Transverse colon (tissue), 4 donors: Measurements from ENCODE around the gene GABRB3. TPM values are rescaled to one million over a fixed set of nuclear protein-coding genes. Genes with fewer than 3 reads are reported as not detected.

Experiments used
- DNase-seq: peaks from one replicate; pipeline ENCODE4 v3.0.0-alpha.2; 2019
- H3K27ac ChIP-seq, 4 donors: fragments of 200-600 bp; sonication (generic); 2 replicates each; pipeline ENCODE4 v1.5.1; 2016 to 2018; ENCODE audit warnings: inconsistent platforms in 4 of 4
- H3K27me3 ChIP-seq: fragments of 200-600 bp; sonication (generic); 2 replicates; pipeline ENCODE4 v1.5.1; 2017; ENCODE audit warnings: inconsistent platforms
- H3K36me3 ChIP-seq, 4 donors: fragments of 200-600 bp; sonication (generic); 2 replicates each; pipeline ENCODE4 v1.5.1; 2017 to 2019; ENCODE audit warnings: inconsistent platforms in 4 of 4
- H3K4me1 ChIP-seq, 4 donors: fragments of 200-600 bp; sonication (generic); 2 replicates each; pipeline ENCODE4 v1.5.1; 2017 to 2020; ENCODE audit warnings: inconsistent platforms in 4 of 4
- H3K4me3 ChIP-seq, 4 donors: fragments of 200-600 bp; sonication (generic); 1 replicate in 1 of 4; 2 replicates in 3 of 4; pipeline versions ENCODE4 v1.5.1 to v1.6.1; 2017 to 2019; ENCODE audit warnings: inconsistent platforms in 4 of 4
- H3K9me3 ChIP-seq, 2 donors: fragments of 200-600 bp; sonication (generic); 2 replicates each; pipeline ENCODE4 v1.5.1; 2017 to 2019; ENCODE audit warnings: inconsistent platforms in 2 of 2
- EP300 ChIP-seq: sonication (generic); formaldehyde crosslinking; IDR thresholded peaks from one replicate; pipeline ENCODE4 v1.6.1; 2017; ENCODE audit warnings: antibody characterized with exemption, low read depth
- POLR2A ChIP-seq: fragments of 450-650 bp; IDR thresholded peaks from one replicate; pipeline ENCODE4 v1.6.1; 2016; ENCODE audit warnings: antibody characterized with exemption, mild to moderate bottlenecking, moderate library complexity
- POLR2AphosphoS5 ChIP-seq, 3 donors: sonication (generic); formaldehyde crosslinking; IDR thresholded peaks; one replicate each; pipeline ENCODE4 v1.6.1; 2016; ENCODE audit warnings: antibody characterized with exemption in 3 of 3
- WGBS, 2 donors: methylation state at CpG; one replicate each; pipeline ENCODE4 v1.1.5; 2018; ENCODE audit warnings: low coverage in 1 of 2; 5-methylcytosine and 5-hydroxymethylcytosine counted together
- in situ Hi-C, 4 donors: fragments of 200-750 bp; cut with MboI; loops; one replicate each; pipeline versions ENCODE4 v1.15.0 to v1.15.1; 2017; ENCODE audit warnings: low sequenced_read_pairs in 3 of 4, low pct_ligation_motif_present in 1 of 4, low pct_unique_long_range_greater_than_20kb in 1 of 4
- intact Hi-C: fragments of 100-400 bp; cut with DNase I; formaldehyde crosslinking; loops from one replicate; pipeline ENCODE4 v1.15.1; 2023; ENCODE audit warnings: low total_unique reads
- total RNA-seq, 4 donors: library from RNA; depleted of rRNA; stranded (reverse); fragments of >200 nt; gene quantifications; one replicate each; pipeline ENCODE4 v1.1.0, GENCODE V29; 2016
- TF ChIP-seq, protein P1 (sequence below), 5 experiments: fragments of 200-600 bp in 3 of 5; fragments of 450-650 bp in 2 of 5; sonication (generic) in 3 of 5; IDR thresholded peaks; 1 replicate in 2 of 5; 2 replicates in 3 of 5; pipeline ENCODE4 v1.5.1; 2016 to 2017; ENCODE audit warnings: antibody characterized with exemption in 5 of 5, inconsistent platforms in 3 of 5, mild to moderate bottlenecking in 2 of 5, moderate library complexity in 1 of 5

The GABRB3 gene
- total RNA-seq, 4 donors from 2014 or later = 0.20 to 3.8 (median 1.2) TPM

DNA sequence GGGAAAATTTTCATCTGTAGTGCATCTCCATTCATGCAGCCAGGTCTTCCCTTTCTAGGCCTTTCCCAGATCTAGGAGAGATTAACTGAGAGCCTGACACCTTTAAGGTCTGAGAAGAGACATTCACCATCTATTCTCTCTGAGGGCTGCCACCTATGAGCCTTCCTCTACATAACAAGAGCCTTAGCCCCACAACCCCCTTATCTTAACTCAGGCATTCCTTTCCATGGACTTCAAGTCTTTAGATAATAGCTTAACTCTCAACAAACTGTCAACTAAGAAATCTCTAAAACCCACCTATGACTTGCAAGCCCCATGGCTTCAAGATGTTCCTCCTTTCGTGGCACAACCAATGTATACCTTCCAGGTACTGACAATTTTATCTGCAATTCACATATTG, 121.0 kb downstream of the GABRB3 start:
- TF ChIP-seq EP300 (no peak), POLR2AphosphoS5 (IDR thresholded peaks at IDR 0.05) (no peak), POLR2A (no peak)
- TF ChIP-seq, protein P1, sequence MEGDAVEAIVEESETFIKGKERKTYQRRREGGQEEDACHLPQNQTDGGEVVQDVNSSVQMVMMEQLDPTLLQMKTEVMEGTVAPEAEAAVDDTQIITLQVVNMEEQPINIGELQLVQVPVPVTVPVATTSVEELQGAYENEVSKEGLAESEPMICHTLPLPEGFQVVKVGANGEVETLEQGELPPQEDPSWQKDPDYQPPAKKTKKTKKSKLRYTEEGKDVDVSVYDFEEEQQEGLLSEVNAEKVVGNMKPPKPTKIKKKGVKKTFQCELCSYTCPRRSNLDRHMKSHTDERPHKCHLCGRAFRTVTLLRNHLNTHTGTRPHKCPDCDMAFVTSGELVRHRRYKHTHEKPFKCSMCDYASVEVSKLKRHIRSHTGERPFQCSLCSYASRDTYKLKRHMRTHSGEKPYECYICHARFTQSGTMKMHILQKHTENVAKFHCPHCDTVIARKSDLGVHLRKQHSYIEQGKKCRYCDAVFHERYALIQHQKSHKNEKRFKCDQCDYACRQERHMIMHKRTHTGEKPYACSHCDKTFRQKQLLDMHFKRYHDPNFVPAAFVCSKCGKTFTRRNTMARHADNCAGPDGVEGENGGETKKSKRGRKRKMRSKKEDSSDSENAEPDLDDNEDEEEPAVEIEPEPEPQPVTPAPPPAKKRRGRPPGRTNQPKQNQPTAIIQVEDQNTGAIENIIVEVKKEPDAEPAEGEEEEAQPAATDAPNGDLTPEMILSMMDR (IDR thresholded peaks at IDR 0.05) = no peak
- in situ Hi-C loops = no loop called here
- WGBS, 2 donors = 14 to 57% methylated on average over 1 of the region's 1 CpG

DNA sequence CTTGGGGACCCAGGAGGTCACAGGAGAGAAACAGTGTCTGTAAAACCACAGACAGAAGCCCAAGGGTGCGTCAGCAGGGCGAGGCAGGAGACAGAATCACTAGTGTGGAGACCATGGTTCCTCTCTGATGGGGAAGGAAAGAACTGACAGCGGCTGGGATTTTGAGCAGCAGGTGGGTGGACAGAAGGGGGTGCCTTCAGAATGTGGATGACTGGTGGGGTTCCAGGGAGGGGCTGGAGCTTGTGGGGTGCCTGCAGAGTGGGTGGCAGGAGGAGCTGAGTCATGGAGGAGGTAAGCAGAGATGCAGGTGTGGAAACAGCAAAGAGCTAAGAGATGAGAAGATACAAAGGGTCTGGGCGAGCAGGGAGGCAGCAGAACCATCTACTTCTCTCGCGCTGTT, 124.2 kb downstream of the GABRB3 start:
- DNase-seq = no peak
- in situ Hi-C loops (loop anchor here in 1 of 4 donors (10.0 kb wide), 1 partner anchor 64 kb away; no protein-coding TSS in a partner anchor), intact Hi-C loops (no loop called here)
- Histone ChIP-seq H3K4me1 (no peaks in the 10 kb centered on the region), H3K4me3 (no peak overlapping the region), H3K27me3 (no peaks in the 10 kb centered on the region), H3K27ac (no peak overlapping the region), H3K36me3 (no peaks in the 10 kb centered on the region), H3K9me3 (peaks cover 0 to 6% of the 10 kb centered on the region in 2 donors)
- TF ChIP-seq, protein P1 (IDR thresholded peaks at IDR 0.05) = no peak
- TF ChIP-seq POLR2AphosphoS5 (IDR thresholded peaks at IDR 0.05) (no peak), POLR2A (no peak), EP300 (no peak)
- 87 to 89% methylated on average over 6 of the region's 6 CpGs for WGBS, 2 donors

More for the DNA sequence above, 121.0 kb downstream of the GABRB3 start:
- Histone ChIP-seq H3K9me3 (peaks cover 0 to 12% of the 10 kb centered on the region in 2 donors), H3K4me1 (no peaks in the 10 kb centered on the region), H3K27ac (no peak overlapping the region), H3K27me3 (no peaks in the 10 kb centered on the region), H3K36me3 (no peaks in the 10 kb centered on the region), H3K4me3 (no peak overlapping the region)
- DNase-seq = no peak
- intact Hi-C loops = no loop called here

DNA sequence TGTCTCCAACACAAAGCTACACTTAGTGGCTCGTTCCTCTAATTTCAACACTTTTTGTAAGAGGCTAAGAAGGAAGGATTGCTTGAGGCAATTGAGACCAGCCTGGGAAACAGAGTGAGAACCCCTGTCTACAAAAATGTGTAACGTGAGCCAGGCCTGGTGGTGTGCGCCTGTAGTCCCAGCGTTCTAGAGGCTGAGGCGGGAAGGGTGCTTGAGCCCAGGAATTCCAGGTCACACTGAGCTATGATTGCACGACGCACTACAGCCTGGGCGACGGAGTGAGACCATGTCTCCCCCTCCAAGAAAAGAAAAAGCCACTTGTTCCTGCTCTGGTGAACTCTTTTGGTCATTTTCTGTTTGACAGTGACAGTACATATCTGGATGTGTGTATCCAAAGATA, 127.9 kb downstream of the GABRB3 start:
- Histone ChIP-seq H3K4me3 (no peak overlapping the region), H3K27ac (no peak overlapping the region), H3K4me1 (no peaks in the 10 kb centered on the region), H3K36me3 (no peaks in the 10 kb centered on the region), H3K27me3 (no peaks in the 10 kb centered on the region), H3K9me3 (peaks cover 0 to 6% of the 10 kb centered on the region in 2 donors)
- intact Hi-C loops (no loop called here), in situ Hi-C loops (loop anchor here in 1 of 4 donors (10.0 kb wide), 1 partner anchor 60 kb away; no protein-coding TSS in a partner anchor)
- TF ChIP-seq EP300 = no peak
- no peak for TF ChIP-seq POLR2A
- TF ChIP-seq POLR2AphosphoS5 (IDR thresholded peaks at IDR 0.05) = no peak
- TF ChIP-seq, protein P1 (IDR thresholded peaks at IDR 0.05) = no peak
- 87 to 89% methylated on average over 9 of the region's 9 CpGs for WGBS, 2 donors
- no peak for DNase-seq

DNA sequence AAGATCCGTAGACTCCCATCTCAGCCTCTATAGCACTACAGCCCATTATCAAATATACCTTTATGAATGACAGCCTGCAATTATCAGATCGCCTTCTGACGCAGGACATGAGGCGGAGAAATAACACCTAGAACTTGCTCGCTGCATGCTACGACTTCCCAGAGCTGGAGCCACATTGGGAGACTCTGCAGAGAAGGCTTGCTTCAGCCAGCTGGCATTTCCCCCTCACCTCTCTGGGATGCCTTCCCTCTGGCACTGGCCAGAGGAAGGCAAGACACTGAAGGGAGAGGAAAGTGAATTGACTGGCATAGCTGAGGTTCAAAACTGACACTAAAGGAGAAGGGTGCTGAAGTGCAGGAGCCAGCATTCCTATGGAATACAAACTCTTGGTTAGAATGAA, 131.7 kb downstream of the GABRB3 start:
- intact Hi-C loops = no loop called here
- H3K27ac ChIP-seq = no peak overlapping the region
- DNase-seq = no peak
- no peaks in the 10 kb centered on the region for H3K27me3 ChIP-seq
- in situ Hi-C loops = loop anchor here in 1 of 4 donors (10.0 kb wide), 1 partner anchor 56 kb away; no protein-coding TSS in a partner anchor
- TF ChIP-seq EP300 (no peak), POLR2A (no peak), POLR2AphosphoS5 (IDR thresholded peaks at IDR 0.05) (no peak)
- TF ChIP-seq, protein P1 (IDR thresholded peaks at IDR 0.05) = no peak
- no peaks in the 10 kb centered on the region for H3K4me1 ChIP-seq
- H3K9me3 ChIP-seq = no peaks in the 10 kb centered on the region
- WGBS, 2 donors = 86 to 92% methylated on average over 4 to 6 of the region's 6 CpGs
- no peaks in the 10 kb centered on the region for H3K36me3 ChIP-seq
- no peak overlapping the region for H3K4me3 ChIP-seq
